OCI-M2 (cell line): ENCODE data around the gene PGAP3.
A peak's percentile ranks its signal among the peaks of the same experiment; 100 is the strongest.
"Not testable (repeated sequence)": the region's sequence is repeated elsewhere in the genome, so short reads cannot be mapped to it uniquely, and the experiment has no call there.

ENCODE experiments used
- DNase-seq: peaks from one replicate; lab custom pipeline; 2025; ENCODE audit not compliant: unreplicated experiment; lab: John Stamatoyannopoulos, UW

Gene PGAP3

DNA sequence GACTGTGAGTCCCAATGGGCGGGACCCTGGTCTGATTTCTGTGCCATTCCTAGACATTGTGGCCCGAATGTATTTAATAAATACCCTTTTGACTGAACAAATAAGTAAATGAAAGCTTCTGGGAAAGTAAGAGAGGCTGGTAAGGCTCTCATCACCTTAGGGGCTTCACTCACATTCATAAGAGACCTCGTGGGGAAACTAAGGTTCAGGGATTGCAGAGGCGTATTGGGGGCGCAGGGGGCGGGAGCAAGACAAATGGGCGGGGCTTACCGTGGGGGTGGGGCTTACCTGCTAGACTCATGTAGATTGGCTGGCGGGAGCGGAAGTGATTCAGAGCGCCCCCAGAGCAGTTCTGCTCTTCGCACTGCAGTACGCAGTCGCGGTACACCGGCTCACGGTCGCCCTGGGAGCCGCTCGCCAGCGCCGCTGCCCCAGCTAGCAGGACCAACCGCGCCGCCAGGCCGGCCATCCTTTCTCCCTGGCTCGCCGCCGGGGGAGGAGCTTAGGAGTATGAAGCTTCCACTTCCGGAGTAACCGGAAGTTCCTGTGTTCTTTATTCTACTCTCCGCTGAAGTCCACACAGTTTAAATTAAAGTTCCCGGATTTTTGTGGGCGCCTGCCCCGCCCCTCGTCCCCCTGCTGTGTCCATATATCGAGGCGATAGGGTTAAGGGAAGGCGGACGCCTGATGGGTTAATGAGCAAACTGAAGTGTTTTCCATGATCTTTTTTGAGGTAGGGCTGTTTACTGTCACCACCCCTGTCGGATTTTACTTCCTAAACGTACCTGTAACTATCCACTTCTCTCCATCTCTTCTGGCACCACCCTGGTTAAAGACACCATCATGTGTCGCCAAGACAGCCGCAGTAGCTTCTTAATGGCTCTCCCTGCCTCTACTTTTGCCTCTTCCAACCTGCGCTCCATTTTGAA lies at the start of gene PGAP3:
Gene PGAP3, minus strand, starts transcription at position 512 of the 929 bp plus-strand sequence. Its CDS starts 43 bp downstream, at position 469.
- peak; percentile 81 for DNase-seq

DNA sequence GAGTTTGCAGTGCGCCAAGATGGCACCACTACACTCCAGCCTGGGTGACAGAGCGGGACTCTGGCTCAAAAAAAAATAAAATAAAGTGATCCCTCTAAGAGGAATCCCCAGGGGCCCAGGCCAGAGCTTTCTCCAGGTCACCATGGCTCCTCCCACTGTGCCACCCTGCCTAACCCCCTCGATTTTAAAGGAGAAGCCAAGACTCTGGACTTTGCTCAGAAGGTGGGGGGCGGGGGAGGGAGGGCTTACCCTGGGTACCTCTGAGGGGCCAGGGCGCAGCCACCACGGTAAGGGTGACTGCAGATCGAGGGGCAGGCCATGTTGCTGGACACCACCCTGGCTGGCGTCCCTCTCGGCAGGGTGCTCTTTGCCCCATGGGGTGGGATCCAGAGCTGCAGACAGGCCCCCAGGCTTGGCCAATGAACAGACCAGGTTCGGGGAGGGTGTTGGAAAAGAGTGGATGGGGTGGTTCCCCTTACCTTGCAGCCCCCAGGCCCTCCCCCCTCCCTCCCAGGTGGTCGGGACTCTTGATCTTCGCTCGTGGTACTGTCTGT lies 49.4 kb upstream of the PGAP3 start:
- no peak for DNase-seq

GRCh38 chr17:39736319-39737165 lies 48.7 kb upstream of the PGAP3 start:
- DNase-seq: no peak

- DNase-seq: no peak
These were observed 48.0 kb upstream of the PGAP3 start for GRCh38 chr17:39735882-39736281.

DNA sequence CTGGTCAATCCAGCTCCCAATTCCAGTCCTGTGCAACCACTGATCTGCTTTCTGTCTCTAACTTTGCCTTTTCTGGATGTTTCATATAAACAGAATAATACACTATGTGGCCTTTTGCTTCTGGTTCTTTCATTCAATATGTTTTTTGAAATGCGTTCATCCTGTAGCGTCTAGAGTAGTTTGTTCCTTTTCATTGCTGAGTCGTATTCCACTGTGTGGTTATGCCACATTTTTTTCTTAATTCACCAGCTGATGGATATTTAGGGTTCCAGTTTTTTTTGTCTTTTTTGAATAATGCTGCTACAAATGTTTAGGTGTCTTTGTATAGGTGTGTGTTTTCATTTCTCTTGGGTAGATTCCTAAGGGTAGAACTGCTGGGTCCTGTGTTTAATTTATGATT lies 44.7 kb upstream of the PGAP3 start:
- DNase-seq: no peak

DNA sequence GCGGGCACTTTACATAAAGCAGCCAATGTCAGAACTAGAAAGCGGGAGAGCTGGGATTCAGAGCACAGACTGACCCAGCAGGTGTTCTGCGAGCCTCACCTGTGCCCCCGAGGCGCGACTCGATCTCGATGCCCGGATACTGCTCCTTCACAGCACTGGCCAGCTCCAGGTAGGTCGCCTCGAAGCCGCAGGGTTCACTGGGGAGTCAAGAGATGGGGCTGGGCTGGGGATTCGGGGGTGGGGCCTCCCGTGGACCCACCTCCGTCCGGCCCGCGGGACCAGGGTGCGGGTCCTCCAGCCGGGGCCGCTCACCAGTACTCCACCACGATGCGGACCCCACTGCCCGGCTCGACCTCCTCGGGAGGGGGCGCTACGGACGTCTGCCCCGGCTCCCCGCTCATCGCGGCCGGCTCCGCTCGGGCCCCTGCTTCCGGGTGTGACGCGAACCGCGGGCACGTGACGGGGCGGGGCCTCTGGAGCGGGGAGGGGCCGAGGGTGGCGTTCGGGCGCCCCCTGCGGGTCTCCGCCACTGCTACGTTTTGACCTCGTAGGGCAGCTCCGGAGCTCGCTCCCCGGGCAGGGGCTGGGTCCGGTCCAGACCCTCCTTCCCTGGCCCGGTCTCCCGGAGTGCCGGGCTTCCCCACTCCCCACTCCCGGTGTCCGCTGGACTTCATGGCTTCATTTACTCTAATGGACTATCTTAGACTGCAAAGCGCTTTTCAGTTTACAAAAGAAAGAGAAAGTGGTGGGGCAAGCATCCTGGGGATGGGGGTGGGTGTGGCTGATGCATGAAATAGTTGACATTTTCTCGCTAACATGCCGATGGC lies 42.5 kb upstream of the PGAP3 start, which contains the start of gene MIEN1:
Gene MIEN1, minus strand, starts transcription at position 438 of the 827 bp plus-strand sequence. Its CDS starts 37 bp downstream, at position 401.
- no peak for DNase-seq

GRCh38 chr17:39729280-39729851 lies 41.5 kb upstream of the PGAP3 start:
- no peak for DNase-seq

- no peak for DNase-seq
These were observed 39.7 kb upstream of the PGAP3 start for GRCh38 chr17:39727556-39727955.

GRCh38 chr17:39726617-39727016 lies 38.8 kb upstream of the PGAP3 start:
- no peak for DNase-seq

DNA sequence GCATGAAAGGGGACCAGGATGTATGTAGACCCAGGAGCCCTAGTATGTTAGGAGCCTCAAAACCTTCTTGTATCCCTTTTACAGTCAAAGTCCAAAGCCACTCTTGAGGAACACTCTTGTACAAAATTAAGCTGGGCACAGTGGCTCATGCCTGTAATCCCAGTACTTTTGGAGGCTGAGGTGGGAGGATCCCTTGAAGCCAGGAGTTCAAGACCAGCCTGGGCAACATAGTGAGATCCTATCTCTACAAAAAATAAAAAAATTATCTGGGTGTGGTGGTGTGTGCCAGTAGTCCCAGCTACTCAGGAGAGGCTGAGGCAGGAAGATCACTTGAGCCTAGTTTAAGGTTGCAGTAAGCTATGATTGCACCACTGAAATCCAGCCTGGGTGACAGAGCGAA lies 38.1 kb upstream of the PGAP3 start:
- not testable (repeated sequence) for DNase-seq

GRCh38 chr17:39724731-39725130 lies 36.9 kb upstream of the PGAP3 start:
- no peak for DNase-seq

GRCh38 chr17:39722965-39723848 lies 35.4 kb upstream of the PGAP3 start:
- DNase-seq: no peak

- DNase-seq: no peak
These were observed 34.2 kb upstream of the PGAP3 start for GRCh38 chr17:39722104-39722503.

GRCh38 chr17:39719563-39720355 lies 31.9 kb upstream of the PGAP3 start:
- no peak for DNase-seq

- no peak for DNase-seq
These were observed 29.8 kb upstream of the PGAP3 start for GRCh38 chr17:39717660-39718059.

- DNase-seq: no peak
These were observed 29.2 kb upstream of the PGAP3 start for GRCh38 chr17:39716879-39717536.

DNA sequence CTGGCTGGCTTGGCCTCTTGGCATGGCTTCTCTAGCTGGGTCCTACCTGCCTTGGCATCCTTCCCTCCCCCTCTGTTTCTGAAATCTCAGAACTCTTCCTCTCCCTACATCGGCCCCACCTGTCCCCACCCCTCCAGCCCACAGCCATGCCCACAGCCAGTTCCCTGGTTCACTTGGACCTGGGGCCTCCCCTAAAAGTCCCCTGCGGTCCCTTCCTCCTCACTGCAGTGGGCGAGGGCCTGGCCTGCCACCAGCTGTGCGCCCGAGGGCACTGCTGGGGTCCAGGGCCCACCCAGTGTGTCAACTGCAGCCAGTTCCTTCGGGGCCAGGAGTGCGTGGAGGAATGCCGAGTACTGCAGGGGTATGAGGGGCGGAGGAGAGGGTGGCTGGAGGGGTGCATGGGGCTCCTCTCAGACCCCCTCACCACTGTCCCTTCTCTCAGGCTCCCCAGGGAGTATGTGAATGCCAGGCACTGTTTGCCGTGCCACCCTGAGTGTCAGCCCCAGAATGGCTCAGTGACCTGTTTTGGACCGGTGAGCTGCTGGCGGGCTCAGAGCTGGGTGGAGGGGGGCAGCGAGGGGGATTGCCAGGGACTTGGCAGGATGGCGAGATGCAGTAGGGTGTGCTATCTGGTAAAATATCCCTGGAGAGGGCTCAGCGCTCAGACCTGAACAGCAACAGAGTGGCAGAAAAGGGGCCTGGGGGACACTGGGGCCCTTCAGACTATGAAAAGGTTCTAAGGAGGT lies 28.4 kb upstream of the PGAP3 start:
- DNase-seq: no peak
